Activated naive CD4-positive, alpha-beta T cell treated with anti-CD3 and anti-CD28 coated beads, Interleukin-2, amount 10 ng/mL, durations not matched to agents 7 days and 5 days (primary cell): ENCODE measurements around the gene CAPN2.
A peak's percentile ranks its signal among the peaks of the same experiment; 100 is the strongest.

ENCODE experiments used
- CTCF ChIA-PET: fragments of 350-600 bp; sonication (Branson Sonifier 250); formaldehyde crosslinking; loops from one replicate; lab custom pipeline; 2021; ENCODE audit warnings: antibody characterized with exemption; lab: Charles Lee
- DNase-seq: peaks from one replicate; pipeline ENCODE4 v3.0.0-alpha.2; 2020
- H3K27ac Mint-ChIP-seq: one replicate; pipeline ENCODE4 v1.8.0; 2021; ENCODE audit warnings: mild to moderate bottlenecking, moderate library complexity, mixed read lengths
- H3K27me3 Mint-ChIP-seq: one replicate; pipeline ENCODE4 v1.8.0; 2021; ENCODE audit warnings: mild to moderate bottlenecking, mixed read lengths
- H3K36me3 Mint-ChIP-seq: one replicate; pipeline ENCODE4 v1.8.0; 2021; ENCODE audit warnings: mixed read lengths
- H3K4me1 Mint-ChIP-seq: one replicate; pipeline ENCODE4 v1.8.0; 2021; ENCODE audit warnings: mixed read lengths
- H3K4me3 Mint-ChIP-seq: one replicate; pipeline ENCODE4 v1.8.0; 2021; ENCODE audit warnings: mild to moderate bottlenecking, moderate library complexity, mixed read lengths
- H3K9me3 Mint-ChIP-seq: one replicate; pipeline ENCODE4 v1.8.0; 2021; ENCODE audit warnings: mixed read lengths

Gene CAPN2

GRCh38 chr1:223756806-223757700 lies 44.7 kb downstream of the CAPN2 start:
- peak; percentile 4 for DNase-seq
- no peaks in the 10 kb centered on the region for H3K27me3 Mint-ChIP-seq
- H3K9me3 Mint-ChIP-seq: no peaks in the 10 kb centered on the region
- no peak overlapping the region for H3K4me3 Mint-ChIP-seq
- CTCF ChIA-PET: interaction anchor here (0.9 to 1.0 kb wide), 2 partner anchors 9 to 61 kb away, joined by 3 read pairs; no protein-coding TSS in a partner anchor
- H3K36me3 Mint-ChIP-seq: peaks cover 56% of the 10 kb centered on the region
- no peak overlapping the region for H3K27ac Mint-ChIP-seq
- H3K4me1 Mint-ChIP-seq: no peaks in the 10 kb centered on the region

- Mint-ChIP-seq H3K27ac (no peak overlapping the region), H3K4me1 (no peaks in the 10 kb centered on the region), H3K4me3 (no peak overlapping the region), H3K36me3 (peaks cover 52% of the 10 kb centered on the region), H3K9me3 (no peaks in the 10 kb centered on the region), H3K27me3 (no peaks in the 10 kb centered on the region)
- no peak for DNase-seq
- CTCF ChIA-PET: no interaction called here
Observed at GRCh38 chr1:223758734-223759133, 46.4 kb downstream of the CAPN2 start.

DNA sequence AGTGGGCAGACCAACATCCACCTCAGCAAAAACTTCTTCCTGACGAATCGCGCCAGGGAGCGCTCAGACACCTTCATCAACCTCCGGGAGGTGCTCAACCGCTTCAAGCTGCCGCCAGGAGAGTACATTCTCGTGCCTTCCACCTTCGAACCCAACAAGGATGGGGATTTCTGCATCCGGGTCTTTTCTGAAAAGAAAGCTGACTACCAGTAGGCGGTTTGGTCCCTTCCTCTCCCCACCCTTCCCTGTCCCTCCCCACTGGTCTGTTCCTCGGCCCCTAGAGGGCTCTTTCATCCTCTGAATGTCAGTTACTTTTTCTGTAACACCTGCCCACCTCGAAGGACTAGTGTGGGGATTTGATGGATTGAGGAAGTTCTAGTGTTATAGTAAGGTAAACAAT lies 46.9 kb downstream of the CAPN2 start:
- H3K27ac Mint-ChIP-seq: no peak overlapping the region
- H3K27me3 Mint-ChIP-seq: no peaks in the 10 kb centered on the region
- H3K36me3 Mint-ChIP-seq: peaks cover 54% of the 10 kb centered on the region
- CTCF ChIA-PET: interaction anchor here (1.9 kb wide), 1 partner anchor 9 kb away, joined by 8 read pairs; no protein-coding TSS in a partner anchor
- no peaks in the 10 kb centered on the region for H3K4me1 Mint-ChIP-seq
- H3K4me3 Mint-ChIP-seq: no peak overlapping the region
- H3K9me3 Mint-ChIP-seq: no peaks in the 10 kb centered on the region
- DNase-seq: peak; percentile 4

DNA sequence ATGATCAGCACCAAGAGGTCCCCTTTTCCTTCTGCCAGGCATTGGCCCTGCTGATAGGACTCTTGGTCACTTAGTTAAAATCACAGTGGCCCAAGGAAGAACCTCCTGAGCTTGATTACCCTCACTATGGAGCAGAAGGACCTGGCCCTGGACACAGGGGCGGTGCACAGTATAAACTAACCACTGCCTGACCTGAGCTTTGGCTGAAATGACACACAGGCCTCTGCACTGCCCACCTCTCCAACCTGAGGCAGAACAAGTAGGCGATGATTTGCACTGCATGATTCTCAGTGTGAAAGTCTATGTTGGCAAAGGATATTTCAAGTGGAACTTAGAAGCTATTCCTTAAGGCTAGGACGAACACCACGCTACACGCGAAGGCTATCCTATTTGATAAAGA lies 48.5 kb downstream of the CAPN2 start:
- Mint-ChIP-seq H3K4me3 (no peak overlapping the region), H3K4me1 (no peaks in the 10 kb centered on the region), H3K9me3 (no peaks in the 10 kb centered on the region), H3K36me3 (peaks cover 61% of the 10 kb centered on the region), H3K27ac (no peak overlapping the region), H3K27me3 (no peaks in the 10 kb centered on the region)
- CTCF ChIA-PET: interaction anchor here (1.9 kb wide), 1 partner anchor 11 kb away, joined by 8 read pairs; no protein-coding TSS in a partner anchor
- no peak for DNase-seq

DNA sequence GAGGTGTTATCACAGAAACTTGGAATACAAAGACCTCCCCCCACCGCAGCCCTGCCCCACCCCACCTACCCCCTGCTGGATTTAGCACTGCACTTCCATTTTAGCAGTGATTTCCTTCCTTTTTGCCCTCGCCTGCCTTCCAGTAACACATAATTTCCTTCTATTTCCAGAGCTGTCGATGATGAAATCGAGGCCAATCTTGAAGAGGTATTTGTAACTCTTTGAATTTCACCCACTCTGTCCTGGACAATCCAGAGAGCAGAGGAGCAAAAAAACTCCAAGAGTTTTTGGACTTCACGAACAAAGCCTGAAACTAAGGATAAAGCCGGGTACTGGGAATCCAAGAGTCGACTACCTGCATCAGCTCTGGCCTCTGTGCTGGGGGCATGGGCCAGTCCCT lies 49.1 kb downstream of the CAPN2 start:
- H3K4me1 Mint-ChIP-seq: no peaks in the 10 kb centered on the region
- no peak overlapping the region for H3K27ac Mint-ChIP-seq
- peaks cover 64% of the 10 kb centered on the region for H3K36me3 Mint-ChIP-seq
- DNase-seq: no peak
- H3K4me3 Mint-ChIP-seq: no peak overlapping the region
- CTCF ChIA-PET: interaction anchor here (1.9 kb wide), 1 partner anchor 12 kb away, joined by 8 read pairs; no protein-coding TSS in a partner anchor
- H3K9me3 Mint-ChIP-seq: no peaks in the 10 kb centered on the region
- H3K27me3 Mint-ChIP-seq: no peaks in the 10 kb centered on the region

DNA sequence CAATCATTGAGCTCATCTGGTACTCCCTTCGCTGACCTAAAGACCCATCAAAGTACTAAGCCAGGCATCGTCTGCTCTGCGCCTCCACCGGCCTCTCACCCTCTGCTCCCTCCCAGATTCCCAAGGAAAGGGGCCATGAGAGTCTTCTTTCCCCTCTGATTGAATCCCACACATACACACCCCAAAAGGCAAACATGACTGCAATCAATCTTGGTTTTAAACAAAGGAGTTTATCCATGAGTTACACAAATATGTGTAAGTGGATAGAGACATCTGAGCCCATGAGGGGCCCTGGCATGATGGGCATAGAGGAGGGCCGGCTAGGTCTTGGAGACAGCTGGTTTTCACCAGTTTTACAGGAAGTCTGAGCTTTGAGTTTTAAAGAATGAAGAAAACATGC lies 50.9 kb downstream of the CAPN2 start:
- Mint-ChIP-seq H3K36me3 (peaks cover 57% of the 10 kb centered on the region), H3K4me3 (no peak overlapping the region), H3K4me1 (no peaks in the 10 kb centered on the region), H3K27me3 (no peaks in the 10 kb centered on the region), H3K9me3 (no peaks in the 10 kb centered on the region), H3K27ac (no peak overlapping the region)
- CTCF ChIA-PET: interaction anchor here (1.0 to 2.4 kb wide), 2 partner anchors 12 to 14 kb away, joined by 5 to 7 read pairs; no protein-coding TSS in a partner anchor
- DNase-seq: no peak

DNA sequence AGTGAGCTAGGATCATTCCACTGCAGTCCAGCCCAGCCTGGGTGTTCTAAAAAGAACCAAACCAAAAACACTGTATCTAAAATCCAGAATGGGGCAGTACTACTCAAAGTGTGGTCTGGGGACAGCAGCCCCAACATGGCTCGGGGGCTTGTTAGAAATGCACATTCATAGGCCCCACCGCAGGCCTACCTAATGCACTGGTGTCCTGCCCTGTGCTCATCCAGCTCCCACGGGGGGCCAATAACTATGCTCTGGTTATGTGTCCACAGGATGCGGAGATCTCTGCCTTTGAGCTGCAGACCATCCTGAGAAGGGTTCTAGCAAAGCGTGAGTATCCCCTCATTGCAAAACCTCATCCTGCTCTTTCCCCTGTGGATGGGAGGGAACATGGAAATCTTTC lies 51.5 kb downstream of the CAPN2 start:
- Mint-ChIP-seq H3K4me1 (no peaks in the 10 kb centered on the region), H3K36me3 (peaks cover 57% of the 10 kb centered on the region), H3K4me3 (no peak overlapping the region), H3K9me3 (no peaks in the 10 kb centered on the region), H3K27me3 (no peaks in the 10 kb centered on the region), H3K27ac (no peak overlapping the region)
- peak; percentile 6 for DNase-seq
- CTCF ChIA-PET: interaction anchor here (2.4 kb wide), 1 partner anchor 11 kb away, joined by 7 read pairs; no protein-coding TSS in a partner anchor

DNA sequence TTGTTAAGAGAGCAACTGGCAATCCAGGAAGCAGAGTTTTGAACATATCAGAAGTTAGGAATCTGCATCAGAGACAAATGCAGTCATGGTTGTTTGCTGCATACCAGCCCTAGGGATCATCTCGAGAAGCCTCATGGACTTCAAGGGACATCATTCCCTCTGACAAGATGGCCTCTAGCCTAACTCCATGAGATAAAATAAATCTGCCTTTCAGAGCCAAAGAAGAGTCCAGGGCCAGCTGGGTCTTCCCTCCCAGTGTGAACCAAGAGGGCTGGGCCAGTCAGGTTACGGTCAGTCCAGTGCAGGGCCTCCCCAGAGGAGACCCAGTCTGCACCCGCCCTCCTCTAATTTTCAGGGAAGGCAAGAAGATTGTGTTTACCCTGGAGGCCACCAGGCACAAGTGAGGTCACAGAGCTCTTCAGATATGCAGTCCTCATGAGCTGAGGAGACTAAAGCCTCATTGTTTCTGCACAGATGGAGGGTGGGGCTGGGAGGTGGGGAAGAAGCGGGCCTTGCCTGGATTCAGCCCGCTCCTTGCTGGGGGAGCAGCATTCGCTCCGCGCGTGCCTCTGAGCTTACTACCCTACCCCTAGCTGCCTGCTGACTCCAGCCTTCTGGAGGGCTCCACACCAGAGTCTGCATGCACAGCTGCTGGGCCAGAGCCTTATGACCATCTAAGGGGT lies 52.8 kb downstream of the CAPN2 start:
- DNase-seq: peak; percentile 14
- Mint-ChIP-seq H3K4me3 (no peak overlapping the region), H3K27me3 (no peaks in the 10 kb centered on the region), H3K9me3 (no peaks in the 10 kb centered on the region), H3K4me1 (no peaks in the 10 kb centered on the region), H3K27ac (peak overlapping the region; percentile 28), H3K36me3 (peaks cover 62% of the 10 kb centered on the region)
- CTCF ChIA-PET: no interaction called here

- H3K27me3 Mint-ChIP-seq: no peaks in the 10 kb centered on the region
- H3K4me1 Mint-ChIP-seq: no peaks in the 10 kb centered on the region
- CTCF ChIA-PET: no interaction called here
- H3K27ac Mint-ChIP-seq: no peak overlapping the region
- H3K4me3 Mint-ChIP-seq: no peak overlapping the region
- H3K9me3 Mint-ChIP-seq: no peaks in the 10 kb centered on the region
- peak; percentile 7 for DNase-seq
- peaks cover 58% of the 10 kb centered on the region for H3K36me3 Mint-ChIP-seq
Observed at GRCh38 chr1:223765719-223766340, 53.5 kb downstream of the CAPN2 start.

DNA sequence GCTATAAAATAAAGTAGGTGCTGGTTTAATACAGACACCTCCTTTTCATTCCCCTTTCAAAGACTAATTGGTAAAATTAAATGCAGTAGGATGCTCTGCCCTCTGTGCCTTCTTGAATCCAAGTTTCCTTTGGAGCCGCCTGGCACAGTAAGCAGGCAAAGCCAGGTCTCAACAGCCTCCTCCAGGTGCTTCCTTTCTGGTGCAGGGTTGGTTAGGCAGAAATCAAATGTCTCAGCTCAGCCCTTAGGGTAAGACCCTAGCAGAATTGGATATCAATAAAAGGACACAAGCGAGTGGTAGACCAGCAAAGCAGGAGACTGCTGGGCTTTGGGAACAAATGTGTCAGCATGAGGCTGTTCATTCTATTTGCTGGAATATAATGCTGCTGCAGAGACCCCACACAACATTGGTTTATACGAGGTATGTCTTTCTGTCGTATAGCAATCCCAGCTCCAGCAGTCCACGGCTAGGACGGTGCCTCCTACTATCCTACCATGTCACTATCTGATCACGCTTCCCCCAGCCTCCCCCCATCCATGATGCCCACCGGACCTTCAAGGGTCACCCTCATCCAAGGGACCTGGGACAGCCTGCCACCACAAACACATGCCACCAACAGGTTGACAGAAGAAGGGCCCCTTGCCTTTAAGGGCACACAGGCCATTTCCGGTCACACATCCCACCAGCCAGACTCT lies 58.4 kb downstream of the CAPN2 start:
- Mint-ChIP-seq H3K4me1 (peaks cover 13% of the 10 kb centered on the region), H3K36me3 (peaks cover 70% of the 10 kb centered on the region), H3K27me3 (no peaks in the 10 kb centered on the region), H3K4me3 (no peak overlapping the region), H3K9me3 (no peaks in the 10 kb centered on the region), H3K27ac (no peak overlapping the region)
- CTCF ChIA-PET: interaction anchor here (1.6 to 2.0 kb wide), 2 partner anchors 41 to 75 kb away, joined by 3 to 6 read pairs; no protein-coding TSS in a partner anchor
- no peak for DNase-seq

GRCh38 chr1:223771469-223771813 lies 59.1 kb downstream of the CAPN2 start:
- Mint-ChIP-seq H3K9me3 (no peaks in the 10 kb centered on the region), H3K27me3 (no peaks in the 10 kb centered on the region), H3K36me3 (peaks cover 70% of the 10 kb centered on the region), H3K27ac (peak overlapping the region; percentile 39), H3K4me1 (peaks cover 20% of the 10 kb centered on the region), H3K4me3 (no peak overlapping the region)
- CTCF ChIA-PET: interaction anchor here (0.9 to 2.0 kb wide), 3 partner anchors 22 to 76 kb away, joined by 3 to 6 read pairs (median 3); no protein-coding TSS in a partner anchor
- no peak for DNase-seq

DNA sequence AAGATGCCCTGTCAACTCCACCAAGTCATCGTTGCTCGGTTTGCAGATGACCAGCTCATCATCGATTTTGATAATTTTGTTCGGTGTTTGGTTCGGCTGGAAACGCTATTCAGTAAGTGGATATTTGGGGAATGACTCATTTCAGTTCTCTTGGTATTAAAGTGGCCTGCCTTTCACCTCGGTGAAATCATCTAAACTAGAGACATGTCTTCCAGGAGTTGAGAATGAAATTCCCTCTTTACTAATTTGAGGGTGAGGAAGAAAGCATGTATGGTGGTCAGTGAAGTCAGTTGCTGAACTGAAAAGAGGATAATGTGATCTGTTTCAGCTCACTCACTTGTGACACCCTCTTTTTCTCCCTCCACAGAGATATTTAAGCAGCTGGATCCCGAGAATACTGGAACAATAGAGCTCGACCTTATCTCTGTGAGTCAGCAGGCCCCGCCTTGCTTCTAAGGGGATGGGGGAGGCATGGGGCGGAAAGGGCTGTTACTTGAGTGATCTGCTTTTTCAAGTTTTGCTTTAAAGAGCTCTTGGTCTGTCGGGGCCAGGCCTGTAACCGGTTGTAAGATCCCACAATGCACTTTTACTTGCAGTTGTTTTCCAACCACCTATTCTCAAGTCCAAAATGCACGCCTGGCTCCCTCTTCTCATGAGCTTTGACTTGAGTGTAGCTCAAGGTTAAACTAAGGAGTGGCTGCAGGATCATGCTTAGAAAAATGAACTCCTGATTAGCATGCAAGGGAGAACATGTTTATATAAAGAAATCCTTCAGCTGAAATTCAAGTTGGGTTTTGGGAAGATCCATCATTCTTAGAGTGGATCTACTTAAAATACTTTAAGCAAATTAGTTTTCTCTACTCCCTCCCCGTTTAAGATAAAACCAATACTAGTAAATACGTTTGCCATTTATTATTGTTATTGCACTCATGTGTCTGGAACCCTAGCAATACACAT lies 59.8 kb downstream of the CAPN2 start:
- no peak overlapping the region for H3K4me3 Mint-ChIP-seq
- peaks cover 72% of the 10 kb centered on the region for H3K36me3 Mint-ChIP-seq
- no peak for DNase-seq
- peak overlapping the region; percentile 5 for H3K27ac Mint-ChIP-seq
- CTCF ChIA-PET: interaction anchor here (0.9 to 2.0 kb wide), 3 partner anchors 23 to 76 kb away, joined by 3 to 6 read pairs (median 3); no protein-coding TSS in a partner anchor
- no peaks in the 10 kb centered on the region for H3K27me3 Mint-ChIP-seq
- H3K4me1 Mint-ChIP-seq: peaks cover 24% of the 10 kb centered on the region
- H3K9me3 Mint-ChIP-seq: no peaks in the 10 kb centered on the region
